HepG2 (cell line): ENCODE measurements around the gene PLCG1. TPM values are rescaled to one million over a fixed set of nuclear protein-coding genes. Genes with fewer than 3 reads are reported as not detected.

Source experiments
- HIVEP1 ChIP-seq: sonication (generic); formaldehyde crosslinking; IDR thresholded peaks from 2 replicates; pipeline ENCODE4 v1.4.0; 2020; ENCODE audit warnings: mild to moderate bottlenecking, missing genetic modification reagents
- KDM3A ChIP-seq: IDR thresholded peaks from 2 replicates; pipeline ENCODE4 v1.6.1; 2018; ENCODE audit warnings: low read depth, missing compliant biosample characterization
- MED1 ChIP-seq: sonication (generic); formaldehyde crosslinking; IDR thresholded peaks from 2 replicates; pipeline ENCODE4 v1.4.0; 2020; ENCODE audit warnings: missing genetic modification reagents
- PLRG1 ChIP-seq: fragments of 450-650 bp; conservative IDR thresholded peaks from 2 replicates; pipeline ENCODE4 v1.6.1; 2016
- POGZ ChIP-seq: sonication (generic); formaldehyde crosslinking; IDR thresholded peaks from 2 replicates; pipeline ENCODE4 v1.4.0; 2020; ENCODE audit warnings: mild to moderate bottlenecking, missing genetic modification reagents
- RAD21 ChIP-seq: fragments of 450-650 bp; formaldehyde crosslinking; IDR thresholded peaks from 2 replicates; pipeline ENCODE4 v1.5.0; 2020; ENCODE audit warnings: mild to moderate bottlenecking
- RBFOX2 ChIP-seq: fragments of 200-400 bp; formaldehyde crosslinking; IDR thresholded peaks from 2 replicates; pipeline ENCODE4 v1.6.1; 2017; ENCODE audit warnings: low read depth, mild to moderate bottlenecking, low read length
- SKI ChIP-seq: fragments of 450-650 bp; IDR thresholded peaks from one replicate; pipeline ENCODE4 v1.6.1; 2018; ENCODE audit warnings: mild to moderate bottlenecking; ENCODE audit not compliant: partially characterized antibody
- ZBTB38 ChIP-seq: sonication (generic); formaldehyde crosslinking; IDR thresholded peaks from 2 replicates; pipeline ENCODE4 v1.5.1; 2020; ENCODE audit warnings: mild to moderate bottlenecking, missing genetic modification reagents
- ZFX ChIP-seq: sonication (generic); formaldehyde crosslinking; IDR thresholded peaks from 2 replicates; pipeline ENCODE4 v1.4.0; 2020; ENCODE audit warnings: mild to moderate bottlenecking, low read depth, missing genetic modification reagents, moderate library complexity
- ZNF556 ChIP-seq: sonication (generic); formaldehyde crosslinking; IDR thresholded peaks from 2 replicates; pipeline ENCODE4 v1.4.0; 2020; ENCODE audit warnings: mild to moderate bottlenecking, missing genetic modification reagents, borderline replicate concordance
- ZNF616 ChIP-seq: sonication (generic); formaldehyde crosslinking; IDR thresholded peaks from 2 replicates; pipeline ENCODE4 v1.5.0; 2020; ENCODE audit warnings: low read depth, mild to moderate bottlenecking, missing genetic modification reagents
- ZNF629 ChIP-seq: sonication (generic); formaldehyde crosslinking; conservative IDR thresholded peaks from 2 replicates; pipeline ENCODE4 v1.5.0; 2020; ENCODE audit warnings: missing genetic modification reagents
- ZNF772 ChIP-seq: sonication (generic); formaldehyde crosslinking; IDR thresholded peaks from 2 replicates; pipeline ENCODE4 v1.5.0; 2020; ENCODE audit warnings: mild to moderate bottlenecking, missing genetic modification reagents
- ZSCAN30 ChIP-seq: sonication (generic); formaldehyde crosslinking; IDR thresholded peaks from 2 replicates; pipeline ENCODE4 v1.5.0; 2020; ENCODE audit warnings: mild to moderate bottlenecking, missing genetic modification reagents
- polyA plus RNA-seq, 8 experiments: library from polyadenylated mRNA; depleted of rRNA in 3 of 8; stranded (reverse) in 7 of 8; unstranded in 1 of 8; fragments of >200 nt; fragmentation: Illumina TruSeq in 4 of 8; extraction: Trizol in 4 of 8; gene quantifications; 2 replicates each; pipeline versions ENCODE4 v1.2.1 to v1.2.3, GENCODE V29; 2011 to 2016; ENCODE audit warnings: low read depth in 4 of 8, missing spikeins in 1 of 8, mixed read lengths in 1 of 8; ENCODE audit not compliant: insufficient read depth in 1 of 8
- total RNA-seq, 5 experiments: library from RNA; depleted of rRNA; stranded (reverse); fragments of >200 nt; fragmentation: Illumina TruSeq; extraction: Trizol; gene quantifications; 2 replicates each; pipeline ENCODE4 v1.2.3, GENCODE V29; 2016; ENCODE audit warnings: low read depth in 1 of 5
- TF ChIP-seq, protein P1 (sequence below): sonication (generic); formaldehyde crosslinking; IDR thresholded peaks from 2 replicates; pipeline ENCODE4 v1.4.0; 2020; ENCODE audit warnings: mild to moderate bottlenecking, missing genetic modification reagents
- TF ChIP-seq, protein P2 (sequence below), 2 experiments: sonication (generic) in 1 of 2; formaldehyde crosslinking in 1 of 2; IDR thresholded peaks; 2 replicates each; pipeline versions ENCODE4 v1.4.0 to v1.6.1; 2018 to 2020; ENCODE audit warnings: missing genetic modification reagents in 2 of 2, borderline replicate concordance in 1 of 2, low read depth in 1 of 2, mild to moderate bottlenecking in 1 of 2, missing biosample characterization in 1 of 2
- TF ChIP-seq, protein P3 (sequence below): sonication (generic); formaldehyde crosslinking; IDR thresholded peaks from 2 replicates; pipeline ENCODE4 v1.8.1; 2023; ENCODE audit warnings: mild to moderate bottlenecking, inconsistent platforms, moderate library complexity, missing genetic modification reagents, borderline replicate concordance
- TF ChIP-seq, protein P4 (sequence below): sonication (generic); formaldehyde crosslinking; IDR thresholded peaks from 2 replicates; pipeline ENCODE4 v1.4.0; 2020; ENCODE audit warnings: mild to moderate bottlenecking, missing genetic modification reagents
- TF ChIP-seq, protein P5 (sequence below): IDR thresholded peaks from 2 replicates; pipeline ENCODE4 v1.6.1; 2016; ENCODE audit warnings: mild to moderate bottlenecking, missing biosample characterization, missing genetic modification reagents

The PLCG1 gene
- total and polyA plus RNA-seq, 2 of the 13 experiments (the other 11 are each of a cell fraction or from before 2014, with no cell fraction given), result 85.3 to 158 TPM

DNA sequence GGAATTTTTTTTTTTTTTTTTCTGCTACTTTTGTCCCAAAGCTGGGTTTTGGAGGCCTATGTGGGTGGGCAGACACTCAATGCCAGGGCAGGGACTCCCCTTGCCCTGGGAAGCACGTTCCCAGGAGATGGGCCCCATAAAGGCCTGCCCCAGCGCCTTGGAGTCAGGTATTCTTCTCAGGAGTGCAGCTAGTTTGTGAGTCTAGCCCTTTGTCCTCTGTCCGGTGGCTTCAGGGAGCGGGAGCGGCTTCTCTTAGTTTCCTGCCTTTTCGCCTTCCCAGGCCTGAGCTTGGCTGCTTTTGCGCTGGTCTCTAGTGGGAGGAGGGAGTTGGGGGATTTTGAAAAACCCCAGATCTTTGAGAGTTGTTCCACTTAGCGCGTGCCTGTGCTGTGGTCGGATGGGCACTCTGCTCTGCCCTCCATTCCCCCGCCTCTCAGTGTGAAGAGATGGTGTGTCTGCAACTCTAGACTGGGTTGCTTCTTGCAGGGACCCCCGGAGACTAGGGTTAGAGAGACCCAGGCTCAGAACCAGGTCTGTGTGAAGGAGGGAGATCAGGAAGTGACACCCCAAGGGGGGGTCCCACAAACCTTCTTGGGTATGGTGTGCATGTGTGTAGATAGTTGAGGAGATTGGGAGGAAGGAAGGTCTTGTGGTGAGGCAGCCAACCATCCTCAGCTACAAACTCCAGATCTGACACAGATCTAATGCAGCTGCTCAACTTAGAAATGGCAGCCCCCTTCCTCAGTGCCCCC lies 1.3 kb downstream of the PLCG1 start (continued):
- TF ChIP-seq, protein P1, sequence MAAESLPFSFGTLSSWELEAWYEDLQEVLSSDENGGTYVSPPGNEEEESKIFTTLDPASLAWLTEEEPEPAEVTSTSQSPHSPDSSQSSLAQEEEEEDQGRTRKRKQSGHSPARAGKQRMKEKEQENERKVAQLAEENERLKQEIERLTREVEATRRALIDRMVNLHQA (CRISPR knock-in tag), result no peak
- TF ChIP-seq ZFX (no peak; the same call in none of the 2 replicates), RAD21 (CRISPR knock-in tag) (no peak), ZNF772 (CRISPR knock-in tag) (no peak; the same call in 1 of the 2 replicates), PLRG1 (no peak), ZBTB38 (no peak; the same call in 1 of the 2 replicates), HIVEP1 (0 out of 2 replicates have a peak, but pooled peaks have one; percentile 10), ZSCAN30 (CRISPR knock-in tag) (no peak), KDM3A (CRISPR knock-in tag) (no peak), ZNF616 (CRISPR knock-in tag) (no peak), ZNF556 (CRISPR knock-in tag) (no peak), ZNF629 (CRISPR knock-in tag) (no peak), MED1 (CRISPR knock-in tag) (0 out of 2 replicates have a peak, but pooled peaks have one; percentile 5), SKI (no peak), RBFOX2 (no peak), POGZ (CRISPR knock-in tag) (no peak)
- TF ChIP-seq, protein P2, sequence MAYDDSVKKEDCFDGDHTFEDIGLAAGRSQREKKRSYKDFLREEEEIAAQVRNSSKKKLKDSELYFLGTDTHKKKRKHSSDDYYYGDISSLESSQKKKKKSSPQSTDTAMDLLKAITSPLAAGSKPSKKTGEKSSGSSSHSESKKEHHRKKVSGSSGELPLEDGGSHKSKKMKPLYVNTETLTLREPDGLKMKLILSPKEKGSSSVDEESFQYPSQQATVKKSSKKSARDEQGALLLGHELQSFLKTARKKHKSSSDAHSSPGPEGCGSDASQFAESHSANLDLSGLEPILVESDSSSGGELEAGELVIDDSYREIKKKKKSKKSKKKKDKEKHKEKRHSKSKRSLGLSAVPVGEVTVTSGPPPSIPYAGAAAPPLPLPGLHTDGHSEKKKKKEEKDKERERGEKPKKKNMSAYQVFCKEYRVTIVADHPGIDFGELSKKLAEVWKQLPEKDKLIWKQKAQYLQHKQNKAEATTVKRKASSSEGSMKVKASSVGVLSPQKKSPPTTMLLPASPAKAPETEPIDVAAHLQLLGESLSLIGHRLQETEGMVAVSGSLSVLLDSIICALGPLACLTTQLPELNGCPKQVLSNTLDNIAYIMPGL (CRISPR knock-in tag; IDR thresholded peaks at IDR 0.05; ENCODE audit: borderline replicate concordance in 1 of 2, low read depth in 1 of 2), result peak in 1 of 2 experiments; percentile 53; a peak in 1 of 4 replicates
- TF ChIP-seq, protein P3, sequence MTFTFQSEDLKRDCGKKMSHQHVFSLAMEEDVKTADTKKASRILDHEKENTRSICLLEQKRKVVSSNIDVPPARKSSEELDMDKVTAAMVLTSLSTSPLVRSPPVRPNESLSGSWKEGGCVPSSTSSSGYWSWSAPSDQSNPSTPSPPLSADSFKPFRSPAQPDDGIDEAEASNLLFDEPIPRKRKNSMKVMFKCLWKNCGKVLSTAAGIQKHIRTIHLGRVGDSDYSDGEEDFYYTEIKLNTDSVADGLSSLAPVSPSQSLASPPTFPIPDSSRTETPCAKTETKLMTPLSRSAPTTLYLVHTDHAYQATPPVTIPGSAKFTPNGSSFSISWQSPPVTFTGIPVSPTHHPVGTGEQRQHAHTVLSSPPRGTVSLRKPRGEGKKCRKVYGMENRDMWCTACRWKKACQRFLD (CRISPR knock-in tag), result no peak
- TF ChIP-seq, protein P4, sequence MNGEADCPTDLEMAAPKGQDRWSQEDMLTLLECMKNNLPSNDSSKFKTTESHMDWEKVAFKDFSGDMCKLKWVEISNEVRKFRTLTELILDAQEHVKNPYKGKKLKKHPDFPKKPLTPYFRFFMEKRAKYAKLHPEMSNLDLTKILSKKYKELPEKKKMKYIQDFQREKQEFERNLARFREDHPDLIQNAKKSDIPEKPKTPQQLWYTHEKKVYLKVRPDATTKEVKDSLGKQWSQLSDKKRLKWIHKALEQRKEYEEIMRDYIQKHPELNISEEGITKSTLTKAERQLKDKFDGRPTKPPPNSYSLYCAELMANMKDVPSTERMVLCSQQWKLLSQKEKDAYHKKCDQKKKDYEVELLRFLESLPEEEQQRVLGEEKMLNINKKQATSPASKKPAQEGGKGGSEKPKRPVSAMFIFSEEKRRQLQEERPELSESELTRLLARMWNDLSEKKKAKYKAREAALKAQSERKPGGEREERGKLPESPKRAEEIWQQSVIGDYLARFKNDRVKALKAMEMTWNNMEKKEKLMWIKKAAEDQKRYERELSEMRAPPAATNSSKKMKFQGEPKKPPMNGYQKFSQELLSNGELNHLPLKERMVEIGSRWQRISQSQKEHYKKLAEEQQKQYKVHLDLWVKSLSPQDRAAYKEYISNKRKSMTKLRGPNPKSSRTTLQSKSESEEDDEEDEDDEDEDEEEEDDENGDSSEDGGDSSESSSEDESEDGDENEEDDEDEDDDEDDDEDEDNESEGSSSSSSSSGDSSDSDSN (CRISPR knock-in tag), result no peak
- TF ChIP-seq, protein P5, sequence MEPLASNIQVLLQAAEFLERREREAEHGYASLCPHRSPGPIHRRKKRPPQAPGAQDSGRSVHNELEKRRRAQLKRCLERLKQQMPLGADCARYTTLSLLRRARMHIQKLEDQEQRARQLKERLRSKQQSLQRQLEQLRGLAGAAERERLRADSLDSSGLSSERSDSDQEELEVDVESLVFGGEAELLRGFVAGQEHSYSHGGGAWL (CRISPR knock-in tag), result no peak
